ENCODE data around the gene UBE4B. TPM values are rescaled to one million over a fixed set of nuclear protein-coding genes. Genes with fewer than 3 reads are reported as not detected.
A peak's percentile ranks its signal among the peaks of the same experiment; 100 is the strongest.
"Not testable (repeated sequence)": the region's sequence is repeated elsewhere in the genome, so short reads cannot be mapped to it uniquely, and the experiment has no call there.

Gene UBE4B
- polyA plus RNA-seq, 3 donors = 6.0 to 34.6 (median 9.2) TPM

DNA sequence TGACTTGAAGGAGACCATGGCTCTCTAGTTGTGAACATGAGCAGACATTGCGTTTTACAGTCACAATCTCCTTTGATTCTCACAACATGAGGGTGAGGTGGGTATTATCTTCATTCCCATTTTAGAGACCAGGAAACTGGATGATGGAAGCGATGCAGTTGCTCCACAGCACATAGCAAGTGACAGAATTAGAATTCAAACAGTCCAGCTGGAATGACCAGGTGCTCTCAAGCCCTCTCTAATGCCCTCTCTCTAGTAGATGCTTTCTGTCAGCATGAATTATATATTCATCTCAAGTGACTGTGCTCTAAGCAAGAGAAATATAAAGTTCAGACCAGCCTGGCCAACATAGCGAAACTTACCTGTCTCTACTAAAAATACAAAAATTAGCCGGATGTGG is 167.9 kb downstream of the UBE4B start:
- Histone ChIP-seq H3K4me3 (replicated peaks in 1 of 3; ENCODE audit: low read depth in 2 of 3, low read length in 3 of 3) (no peak overlapping the region), H3K9me3 (replicated peaks in 1 of 2; ENCODE audit: control insufficient read depth in 1 of 2, insufficient read depth in 1 of 2, low read length in 2 of 2) (no peaks in the 10 kb centered on the region), H3K36me3 (replicated peaks in 1 of 2; ENCODE audit: control insufficient read depth in 1 of 2, insufficient read depth in 2 of 2, low read length in 2 of 2) (no peaks in the 10 kb centered on the region), H3K4me1 (ENCODE audit: control insufficient read depth in 1 of 2, insufficient read depth in 2 of 2, low read length in 2 of 2) (no peaks in the 10 kb centered on the region), H3K4me2 (replicated peaks; ENCODE audit: extremely low read depth, low read length, poor library complexity, severe bottlenecking) (no peak overlapping the region), H3K9ac (ENCODE audit: insufficient read depth, low read length, poor library complexity, severe bottlenecking) (no peak overlapping the region), H3K79me2 (ENCODE audit: insufficient read depth, low read length) (no peaks in the 10 kb centered on the region), H4K20me1 (ENCODE audit: insufficient read depth, low read length) (no peaks in the 10 kb centered on the region), H3K27me3 (ENCODE audit: control insufficient read depth in 2 of 2, insufficient read depth in 2 of 2, low read length in 2 of 2) (no peaks in the 10 kb centered on the region), H2AFZ (ENCODE audit: insufficient read depth, low read depth, low read length, poor library complexity, severe bottlenecking) (no peak overlapping the region), H3K27ac (ENCODE audit: low read depth in 1 of 2, low read length in 2 of 2) (no peak overlapping the region)
- DNase-seq = no peak
- TF ChIP-seq, protein P1, sequence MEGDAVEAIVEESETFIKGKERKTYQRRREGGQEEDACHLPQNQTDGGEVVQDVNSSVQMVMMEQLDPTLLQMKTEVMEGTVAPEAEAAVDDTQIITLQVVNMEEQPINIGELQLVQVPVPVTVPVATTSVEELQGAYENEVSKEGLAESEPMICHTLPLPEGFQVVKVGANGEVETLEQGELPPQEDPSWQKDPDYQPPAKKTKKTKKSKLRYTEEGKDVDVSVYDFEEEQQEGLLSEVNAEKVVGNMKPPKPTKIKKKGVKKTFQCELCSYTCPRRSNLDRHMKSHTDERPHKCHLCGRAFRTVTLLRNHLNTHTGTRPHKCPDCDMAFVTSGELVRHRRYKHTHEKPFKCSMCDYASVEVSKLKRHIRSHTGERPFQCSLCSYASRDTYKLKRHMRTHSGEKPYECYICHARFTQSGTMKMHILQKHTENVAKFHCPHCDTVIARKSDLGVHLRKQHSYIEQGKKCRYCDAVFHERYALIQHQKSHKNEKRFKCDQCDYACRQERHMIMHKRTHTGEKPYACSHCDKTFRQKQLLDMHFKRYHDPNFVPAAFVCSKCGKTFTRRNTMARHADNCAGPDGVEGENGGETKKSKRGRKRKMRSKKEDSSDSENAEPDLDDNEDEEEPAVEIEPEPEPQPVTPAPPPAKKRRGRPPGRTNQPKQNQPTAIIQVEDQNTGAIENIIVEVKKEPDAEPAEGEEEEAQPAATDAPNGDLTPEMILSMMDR (IDR thresholded peaks at IDR 0.05) = no peak
- no CpG with 5 or more reads among the region's 4 CpGs for WGBS (ENCODE audit: insufficient coverage)
- Mint-ChIP-seq H3K9me3 (peaks cover 0 to 2% (median 0%) of the 10 kb centered on the region in 7 donors), H3K36me3 (no peaks in the 10 kb centered on the region), H3K27ac (no peak overlapping the region), H3K4me1 (peaks cover 3% of the 10 kb centered on the region), H3K27me3 (ENCODE audit: low read depth in 3 of 3) (peaks cover 5 to 13% (median 8%) of the 10 kb centered on the region in 3 donors), H3K4me3 (no peak overlapping the region)
- intact Hi-C loops (cut with micrococcal nuclease) = no loop called here

DNA sequence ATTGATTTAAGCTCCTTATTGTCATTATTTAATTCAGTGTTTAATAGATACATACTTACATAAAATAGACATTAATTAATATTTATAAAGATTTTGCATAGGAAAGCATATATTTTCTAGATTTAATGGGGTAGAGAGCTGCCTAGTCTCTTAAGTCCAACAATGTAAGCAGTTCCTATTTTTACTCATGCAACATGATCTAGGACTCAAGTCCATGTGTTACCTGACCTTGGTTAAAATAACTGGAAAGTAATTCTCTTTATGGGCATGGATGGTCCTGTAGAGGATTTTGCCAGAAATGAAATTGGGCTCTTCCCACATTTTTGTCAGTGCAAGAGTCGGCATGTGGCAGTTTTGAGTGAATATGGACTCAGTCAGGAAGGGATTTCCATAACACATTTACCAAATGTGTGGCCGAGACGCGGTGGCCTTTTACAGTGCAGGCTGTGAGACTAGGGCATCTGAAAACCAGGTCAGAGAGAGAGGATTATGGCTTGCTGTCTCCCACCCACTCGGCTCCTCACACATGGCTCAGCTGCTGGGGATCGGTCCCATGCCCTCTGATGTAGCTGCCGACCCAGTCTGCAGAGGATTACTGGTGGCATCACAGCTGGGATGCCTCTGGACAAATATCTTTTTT is 171.4 kb downstream of the UBE4B start:
- H3K4me1 Mint-ChIP-seq = peaks cover 14% of the 10 kb centered on the region

DNA sequence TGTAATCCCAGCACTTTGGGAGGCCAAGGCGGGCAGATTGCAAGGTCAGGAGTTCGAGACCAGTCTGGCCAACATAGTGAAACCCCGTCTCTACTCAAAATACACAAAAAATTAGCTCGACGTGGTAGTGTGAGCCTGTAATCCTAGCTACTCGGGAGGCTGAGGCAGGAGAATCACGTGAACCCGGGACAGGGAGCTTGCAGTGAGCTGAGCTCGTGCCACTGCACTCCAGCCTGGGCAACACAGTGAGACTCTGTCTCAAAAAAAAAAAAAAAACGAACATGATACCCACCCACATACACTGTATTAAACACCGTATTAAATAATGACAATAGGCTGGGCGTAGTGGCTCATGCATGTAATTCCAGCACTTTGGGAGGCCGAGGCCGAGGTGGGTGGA is 172.4 kb downstream of the UBE4B start:
- H3K9me3 Mint-ChIP-seq; H3K79me2 ChIP-seq (ENCODE audit: insufficient read depth, low read length); H3K27me3 ChIP-seq (ENCODE audit: control insufficient read depth in 2 of 2, insufficient read depth in 2 of 2, low read length in 2 of 2); H3K4me2 ChIP-seq (replicated peaks; ENCODE audit: extremely low read depth, low read length, poor library complexity, severe bottlenecking); H2AFZ ChIP-seq (ENCODE audit: insufficient read depth, low read depth, low read length, poor library complexity, severe bottlenecking); H3K27ac ChIP-seq (ENCODE audit: low read depth in 1 of 2, low read length in 2 of 2); H4K20me1 ChIP-seq (ENCODE audit: insufficient read depth, low read length); intact Hi-C loops (cut with micrococcal nuclease); H3K9ac ChIP-seq (ENCODE audit: insufficient read depth, low read length, poor library complexity, severe bottlenecking); H3K4me3 ChIP-seq (replicated peaks in 1 of 3; ENCODE audit: low read depth in 2 of 3, low read length in 3 of 3); H3K36me3 Mint-ChIP-seq; DNase-seq; H3K4me3 Mint-ChIP-seq; H3K36me3 ChIP-seq (replicated peaks in 1 of 2; ENCODE audit: control insufficient read depth in 1 of 2, insufficient read depth in 2 of 2, low read length in 2 of 2); H3K9me3 ChIP-seq (replicated peaks in 1 of 2; ENCODE audit: control insufficient read depth in 1 of 2, insufficient read depth in 1 of 2, low read length in 2 of 2): not testable (repeated sequence)
- WGBS (ENCODE audit: insufficient coverage) = 93% methylated on average over 10 of the region's 14 CpGs
- H3K4me1 ChIP-seq (ENCODE audit: control insufficient read depth in 1 of 2, insufficient read depth in 2 of 2, low read length in 2 of 2) = peaks cover 19 to 22% of the 10 kb centered on the region in 2 donors
- peaks cover 21% of the 10 kb centered on the region for H3K4me1 Mint-ChIP-seq
- H3K27ac Mint-ChIP-seq = peak overlapping the region in 1 of 7 donors; percentile 25
- peaks cover 2 to 10% (median 7%) of the 10 kb centered on the region in 3 donors for H3K27me3 Mint-ChIP-seq (ENCODE audit: low read depth in 3 of 3)

More for the DNA sequence above, 171.4 kb downstream of the UBE4B start:
- intact Hi-C loops (cut with micrococcal nuclease) = no loop called here
- no peak for DNase-seq
- Histone ChIP-seq H3K4me3 (replicated peaks in 1 of 3; ENCODE audit: low read depth in 2 of 3, low read length in 3 of 3) (no peak overlapping the region), H2AFZ (ENCODE audit: insufficient read depth, low read depth, low read length, poor library complexity, severe bottlenecking) (no peak overlapping the region), H3K9ac (ENCODE audit: insufficient read depth, low read length, poor library complexity, severe bottlenecking) (no peak overlapping the region), H3K79me2 (ENCODE audit: insufficient read depth, low read length) (no peaks in the 10 kb centered on the region), H3K9me3 (replicated peaks in 1 of 2; ENCODE audit: control insufficient read depth in 1 of 2, insufficient read depth in 1 of 2, low read length in 2 of 2) (no peaks in the 10 kb centered on the region), H3K4me2 (replicated peaks; ENCODE audit: extremely low read depth, low read length, poor library complexity, severe bottlenecking) (no peak overlapping the region), H3K4me1 (ENCODE audit: control insufficient read depth in 1 of 2, insufficient read depth in 2 of 2, low read length in 2 of 2) (peaks cover 11 to 12% of the 10 kb centered on the region in 2 donors), H3K36me3 (replicated peaks in 1 of 2; ENCODE audit: control insufficient read depth in 1 of 2, insufficient read depth in 2 of 2, low read length in 2 of 2) (no peaks in the 10 kb centered on the region), H4K20me1 (ENCODE audit: insufficient read depth, low read length) (no peaks in the 10 kb centered on the region), H3K27me3 (ENCODE audit: control insufficient read depth in 2 of 2, insufficient read depth in 2 of 2, low read length in 2 of 2) (no peaks in the 10 kb centered on the region), H3K27ac (ENCODE audit: low read depth in 1 of 2, low read length in 2 of 2) (no peak overlapping the region)
- TF ChIP-seq, protein P1 (IDR thresholded peaks at IDR 0.05) = no peak
- Mint-ChIP-seq H3K4me3 (no peak overlapping the region), H3K36me3 (no peaks in the 10 kb centered on the region), H3K27ac (no peak overlapping the region), H3K9me3 (no peaks in the 10 kb centered on the region), H3K27me3 (ENCODE audit: low read depth in 3 of 3) (peaks cover 2 to 8% (median 7%) of the 10 kb centered on the region in 3 donors)
- WGBS (ENCODE audit: insufficient coverage) = 100% methylated on average over 2 of the region's 7 CpGs

Measured in CD14-positive monocyte (primary cell).